ENCODE measurements around the gene TMUB1.

Gene TMUB1

DNA sequence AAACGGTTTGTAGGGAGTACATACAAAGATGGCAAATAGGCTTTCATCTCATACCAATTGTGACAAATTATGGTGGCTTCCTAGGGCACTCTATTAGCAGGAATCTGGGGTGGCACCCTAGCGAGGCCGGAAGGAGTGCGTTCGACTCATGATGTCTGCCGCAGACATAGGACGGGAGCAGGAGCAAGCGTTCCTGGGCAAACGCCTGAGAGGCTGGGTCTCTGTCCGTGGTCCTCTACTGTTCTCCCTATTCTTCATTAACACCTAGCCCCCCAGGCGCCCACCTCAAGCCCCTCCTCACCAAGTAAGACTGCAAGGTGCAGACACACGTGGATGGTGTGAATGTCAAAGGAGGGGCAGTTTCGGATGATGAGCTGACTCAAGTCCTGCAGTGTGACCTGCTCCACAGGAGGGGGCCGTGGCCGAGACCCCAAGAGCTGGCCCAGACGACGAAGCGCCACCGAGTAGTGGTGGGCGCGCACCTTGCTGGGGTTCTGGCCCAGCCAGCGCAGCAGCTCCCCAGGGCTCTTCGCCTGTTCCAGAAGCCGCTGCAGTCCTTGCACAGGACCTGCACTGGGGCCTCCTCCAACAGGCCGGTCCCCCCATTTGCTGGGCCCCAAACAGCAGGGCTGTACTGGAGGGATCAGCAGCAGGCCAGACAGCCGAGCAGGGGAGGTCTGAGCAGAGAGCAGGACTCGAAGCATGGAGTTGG, 3.9 kb downstream of the TMUB1 start:
- peak overlapping the region; percentile 82 to 88 for H3K4me3 ChIP-seq (replicated peaks in 1 of 2; ENCODE audit: low read depth in 2 of 2, low read length in 2 of 2)
- TF ChIP-seq, protein P1, sequence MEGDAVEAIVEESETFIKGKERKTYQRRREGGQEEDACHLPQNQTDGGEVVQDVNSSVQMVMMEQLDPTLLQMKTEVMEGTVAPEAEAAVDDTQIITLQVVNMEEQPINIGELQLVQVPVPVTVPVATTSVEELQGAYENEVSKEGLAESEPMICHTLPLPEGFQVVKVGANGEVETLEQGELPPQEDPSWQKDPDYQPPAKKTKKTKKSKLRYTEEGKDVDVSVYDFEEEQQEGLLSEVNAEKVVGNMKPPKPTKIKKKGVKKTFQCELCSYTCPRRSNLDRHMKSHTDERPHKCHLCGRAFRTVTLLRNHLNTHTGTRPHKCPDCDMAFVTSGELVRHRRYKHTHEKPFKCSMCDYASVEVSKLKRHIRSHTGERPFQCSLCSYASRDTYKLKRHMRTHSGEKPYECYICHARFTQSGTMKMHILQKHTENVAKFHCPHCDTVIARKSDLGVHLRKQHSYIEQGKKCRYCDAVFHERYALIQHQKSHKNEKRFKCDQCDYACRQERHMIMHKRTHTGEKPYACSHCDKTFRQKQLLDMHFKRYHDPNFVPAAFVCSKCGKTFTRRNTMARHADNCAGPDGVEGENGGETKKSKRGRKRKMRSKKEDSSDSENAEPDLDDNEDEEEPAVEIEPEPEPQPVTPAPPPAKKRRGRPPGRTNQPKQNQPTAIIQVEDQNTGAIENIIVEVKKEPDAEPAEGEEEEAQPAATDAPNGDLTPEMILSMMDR (IDR thresholded peaks at IDR 0.05; ENCODE audit: low read depth, low read length): no peak
- no peak for DNase-seq (ENCODE audit: low read depth in 2 of 2)

- H3K4me3 ChIP-seq (replicated peaks in 1 of 2; ENCODE audit: low read depth in 2 of 2, low read length in 2 of 2): no peak overlapping the region
- TF ChIP-seq, protein P1 (IDR thresholded peaks at IDR 0.05; ENCODE audit: low read depth, low read length): no peak
- DNase-seq (ENCODE audit: low read depth in 2 of 2): peak; percentile 48 to 57
Observed at GRCh38 chr7:151078233-151079040, 4.9 kb downstream of the TMUB1 start.

- DNase-seq (ENCODE audit: low read depth in 2 of 2): no peak
- no peak overlapping the region for H3K4me3 ChIP-seq (replicated peaks in 1 of 2; ENCODE audit: low read depth in 2 of 2, low read length in 2 of 2)
- TF ChIP-seq, protein P1 (IDR thresholded peaks at IDR 0.05; ENCODE audit: low read depth, low read length): no peak
Observed at GRCh38 chr7:151077705-151078232, 5.5 kb downstream of the TMUB1 start.

GRCh38 chr7:151076863-151077704, 6.2 kb downstream of the TMUB1 start:
- TF ChIP-seq, protein P1 (IDR thresholded peaks at IDR 0.05; ENCODE audit: low read depth, low read length): peak; percentile 47
- H3K4me3 ChIP-seq (replicated peaks in 1 of 2; ENCODE audit: low read depth in 2 of 2, low read length in 2 of 2): no peak overlapping the region
- DNase-seq (ENCODE audit: low read depth in 2 of 2): peak in 1 of 2 donors; percentile 23

- H3K4me3 ChIP-seq (replicated peaks in 1 of 2; ENCODE audit: low read depth in 2 of 2, low read length in 2 of 2): no peak overlapping the region
- no peak for DNase-seq (ENCODE audit: low read depth in 2 of 2)
Observed at GRCh38 chr7:151075978-151076426, 7.3 kb downstream of the TMUB1 start.

DNA sequence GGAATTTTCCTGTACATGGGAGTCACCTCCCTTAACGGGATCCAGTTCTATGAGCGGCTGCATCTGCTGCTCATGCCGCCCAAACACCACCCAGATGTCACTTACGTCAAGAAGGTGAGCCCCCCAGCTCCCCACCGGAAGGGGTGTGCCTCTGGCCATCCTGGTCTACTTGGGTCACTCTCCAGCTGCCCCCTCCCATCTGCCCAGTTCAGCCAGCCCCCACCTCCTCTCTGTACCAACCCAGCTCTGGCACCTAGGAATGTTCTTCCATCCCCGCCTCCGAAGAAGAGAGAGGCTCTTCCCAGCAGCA, 7.7 kb downstream of the TMUB1 start:
- TF ChIP-seq, protein P1 (IDR thresholded peaks at IDR 0.05; ENCODE audit: low read depth, low read length): no peak
- no peak for DNase-seq (ENCODE audit: low read depth in 2 of 2)
- H3K4me3 ChIP-seq (replicated peaks in 1 of 2; ENCODE audit: low read depth in 2 of 2, low read length in 2 of 2): no peak overlapping the region

More at GRCh38 chr7:151075978-151076426, 7.3 kb downstream of the TMUB1 start:
- TF ChIP-seq, protein P1 (IDR thresholded peaks at IDR 0.05; ENCODE audit: low read depth, low read length): no peak
